Immature natural killer cell (primary cell): ENCODE data around the gene ZNF410. TPM values are rescaled to one million over a fixed set of nuclear protein-coding genes. Genes with fewer than 3 reads are reported as not detected.
A peak's percentile ranks its signal among the peaks of the same experiment; 100 is the strongest.
"Not testable (repeated sequence)": the region's sequence is repeated elsewhere in the genome, so short reads cannot be mapped to it uniquely, and the experiment has no call there.

ENCODE experiments used
- DNase-seq, 3 donors: peaks; one replicate each; pipeline ENCODE4 v3.0.0; 2022; ENCODE audit warnings: mixed read lengths in 1 of 3
- H3K27ac Mint-ChIP-seq, 6 donors: one replicate each; pipeline ENCODE4 v1.8.0; 2020; ENCODE audit warnings: mixed read lengths in 6 of 6, mild to moderate bottlenecking in 5 of 6, inconsistent platforms in 4 of 6, moderate library complexity in 3 of 6
- H3K27me3 Mint-ChIP-seq, 3 donors: one replicate each; pipeline ENCODE4 v1.8.0; 2020 to 2021; ENCODE audit warnings: low read depth in 3 of 3, mild to moderate bottlenecking in 3 of 3, mixed read lengths in 3 of 3, moderate library complexity in 3 of 3, inconsistent platforms in 1 of 3
- H3K36me3 Mint-ChIP-seq, 3 donors: one replicate each; pipeline ENCODE4 v1.8.0; 2020; ENCODE audit warnings: mixed read lengths in 3 of 3, inconsistent platforms in 2 of 3, mild to moderate bottlenecking in 2 of 3
- H3K4me1 Mint-ChIP-seq, 2 donors: one replicate each; pipeline ENCODE4 v1.8.0; 2020; ENCODE audit warnings: inconsistent platforms in 2 of 2, mild to moderate bottlenecking in 2 of 2, mixed read lengths in 2 of 2, moderate library complexity in 1 of 2
- H3K4me3 Mint-ChIP-seq, 5 donors: one replicate each; pipeline ENCODE4 v1.8.0; 2020; ENCODE audit warnings: mild to moderate bottlenecking in 5 of 5, mixed read lengths in 5 of 5, inconsistent platforms in 3 of 5, moderate library complexity in 3 of 5
- H3K9me3 Mint-ChIP-seq, 6 donors: one replicate each; pipeline ENCODE4 v1.8.0; 2020; ENCODE audit warnings: mild to moderate bottlenecking in 6 of 6, mixed read lengths in 6 of 6, inconsistent platforms in 4 of 6, moderate library complexity in 3 of 6
- polyA plus RNA-seq, 3 donors: library from polyadenylated mRNA; unstranded; fragments of 300-500 nt; fragmentation: Illumina TruSeq; gene quantifications; one replicate each; pipeline ENCODE4 v1.2.3, GENCODE V29; 2021

The ZNF410 gene
- polyA plus RNA-seq, 3 donors from 2014 or later = 72.6 to 88.0 (median 86.1) TPM

GRCh38 chr14:73894180-73894687 lies 7.6 kb downstream of the ZNF410 start:
- peaks cover 7 to 21% of the 10 kb centered on the region in 2 donors for H3K4me1 Mint-ChIP-seq
- not testable (repeated sequence) for H3K27me3 Mint-ChIP-seq

GRCh38 chr14:73895939-73896338 lies 9.3 kb downstream of the ZNF410 start:
- Mint-ChIP-seq H3K4me1 (peaks cover 2 to 9% of the 10 kb centered on the region in 2 donors), H3K27ac (peak overlapping the region in 2 of 6 donors; percentile 8 to 23), H3K4me3 (no peak overlapping the region), H3K27me3 (no peaks in the 10 kb centered on the region), H3K9me3 (no peaks in the 10 kb centered on the region), H3K36me3 (peaks cover 20 to 29% (median 26%) of the 10 kb centered on the region in 3 donors)
- DNase-seq = no peak

More at GRCh38 chr14:73894180-73894687, 7.6 kb downstream of the ZNF410 start:
- Mint-ChIP-seq H3K27ac (peak overlapping the region in 2 of 6 donors; percentile 12 to 60), H3K36me3 (peaks cover 20 to 29% (median 26%) of the 10 kb centered on the region in 3 donors)
- not testable (repeated sequence) for H3K9me3 Mint-ChIP-seq, DNase-seq, H3K4me3 Mint-ChIP-seq

- Mint-ChIP-seq H3K27me3 (no peaks in the 10 kb centered on the region), H3K36me3 (peaks cover 20 to 29% (median 26%) of the 10 kb centered on the region in 3 donors), H3K9me3 (no peaks in the 10 kb centered on the region), H3K4me1 (peaks cover 2 to 6% of the 10 kb centered on the region in 2 donors), H3K27ac (peak overlapping the region in 2 of 6 donors; percentile 14 to 61), H3K4me3 (no peak overlapping the region)
- DNase-seq = no peak
Measured at GRCh38 chr14:73896521-73896920, 9.9 kb downstream of the ZNF410 start.

- Mint-ChIP-seq H3K27me3 (no peaks in the 10 kb centered on the region), H3K9me3 (no peaks in the 10 kb centered on the region), H3K4me3 (no peak overlapping the region), H3K36me3 (peaks cover 10 to 29% (median 13%) of the 10 kb centered on the region in 3 donors), H3K4me1 (no peaks in the 10 kb centered on the region), H3K27ac (no peak overlapping the region)
- DNase-seq = no peak
Measured at GRCh38 chr14:73903028-73903427, 16.4 kb downstream of the ZNF410 start.

GRCh38 chr14:73909681-73910080 lies 23.0 kb downstream of the ZNF410 start:
- H3K36me3 Mint-ChIP-seq = peaks cover 63 to 74% (median 63%) of the 10 kb centered on the region in 3 donors
- H3K27ac Mint-ChIP-seq = peak overlapping the region in 3 of 6 donors; percentile 0 to 64 (median 64)
- peaks cover 1 to 2% (median 1%) of the 10 kb centered on the region in 3 donors for H3K27me3 Mint-ChIP-seq
- no peaks in the 10 kb centered on the region for H3K9me3 Mint-ChIP-seq
- DNase-seq = no peak
- H3K4me1 Mint-ChIP-seq = peaks cover 2 to 7% of the 10 kb centered on the region in 2 donors
- no peak overlapping the region for H3K4me3 Mint-ChIP-seq

GRCh38 chr14:73913256-73913655 lies 26.6 kb downstream of the ZNF410 start:
- Mint-ChIP-seq H3K9me3 (no peaks in the 10 kb centered on the region), H3K36me3 (peaks cover 49 to 56% (median 55%) of the 10 kb centered on the region in 3 donors), H3K4me3 (no peak overlapping the region), H3K27ac (no peak overlapping the region), H3K27me3 (peaks cover 1 to 2% (median 1%) of the 10 kb centered on the region in 3 donors), H3K4me1 (peaks cover 5 to 16% of the 10 kb centered on the region in 2 donors)
- DNase-seq = no peak

GRCh38 chr14:73916324-73916723 lies 29.7 kb downstream of the ZNF410 start:
- Mint-ChIP-seq H3K4me1 (peaks cover 3 to 10% of the 10 kb centered on the region in 2 donors), H3K36me3 (peaks cover 32 to 46% (median 40%) of the 10 kb centered on the region in 3 donors), H3K9me3 (no peaks in the 10 kb centered on the region), H3K4me3 (no peak overlapping the region), H3K27me3 (peaks cover 0 to 2% (median 1%) of the 10 kb centered on the region in 3 donors), H3K27ac (peak overlapping the region in 4 of 6 donors; percentile 8 to 67 (median 22))
- DNase-seq = no peak

GRCh38 chr14:73919457-73919856 lies 32.8 kb downstream of the ZNF410 start:
- H3K27ac Mint-ChIP-seq, H3K4me1 Mint-ChIP-seq, DNase-seq, H3K27me3 Mint-ChIP-seq, H3K4me3 Mint-ChIP-seq, H3K9me3 Mint-ChIP-seq: not testable (repeated sequence)
- H3K36me3 Mint-ChIP-seq = peaks cover 17 to 44% (median 19%) of the 10 kb centered on the region in 3 donors

GRCh38 chr14:73924337-73924736 lies 37.7 kb downstream of the ZNF410 start:
- peaks cover 28 to 69% (median 41%) of the 10 kb centered on the region in 3 donors for H3K36me3 Mint-ChIP-seq
- no peak overlapping the region for H3K4me3 Mint-ChIP-seq
- H3K4me1 Mint-ChIP-seq = peaks cover 0 to 15% of the 10 kb centered on the region in 2 donors
- no peak overlapping the region for H3K27ac Mint-ChIP-seq
- H3K27me3 Mint-ChIP-seq = peaks cover 0 to 1% (median 0%) of the 10 kb centered on the region in 3 donors
- DNase-seq = no peak
- H3K9me3 Mint-ChIP-seq = no peaks in the 10 kb centered on the region

GRCh38 chr14:73935666-73936065 lies 49.0 kb downstream of the ZNF410 start:
- Mint-ChIP-seq H3K27me3 (peaks cover 0 to 2% (median 0%) of the 10 kb centered on the region in 3 donors), H3K9me3 (no peaks in the 10 kb centered on the region), H3K27ac (peak overlapping the region in 3 of 6 donors; percentile 9 to 65 (median 53)), H3K4me3 (no peak overlapping the region), H3K4me1 (no peaks in the 10 kb centered on the region), H3K36me3 (peaks cover 4 to 26% (median 16%) of the 10 kb centered on the region in 3 donors)
- no peak for DNase-seq

GRCh38 chr14:73936548-73936947 lies 49.9 kb downstream of the ZNF410 start:
- H3K4me3 Mint-ChIP-seq = no peak overlapping the region
- H3K9me3 Mint-ChIP-seq = no peaks in the 10 kb centered on the region
- peaks cover 0 to 2% (median 0%) of the 10 kb centered on the region in 3 donors for H3K27me3 Mint-ChIP-seq
- no peak for DNase-seq
- peaks cover 4 to 18% (median 15%) of the 10 kb centered on the region in 3 donors for H3K36me3 Mint-ChIP-seq
- H3K4me1 Mint-ChIP-seq = no peaks in the 10 kb centered on the region
- peak overlapping the region in 2 of 6 donors; percentile 9 to 40 for H3K27ac Mint-ChIP-seq

- H3K27me3 Mint-ChIP-seq = peaks cover 0 to 2% (median 0%) of the 10 kb centered on the region in 3 donors
- H3K9me3 Mint-ChIP-seq = no peaks in the 10 kb centered on the region
- no peak for DNase-seq
- H3K4me3 Mint-ChIP-seq = no peak overlapping the region
- peaks cover 4 to 14% (median 10%) of the 10 kb centered on the region in 3 donors for H3K36me3 Mint-ChIP-seq
- no peaks in the 10 kb centered on the region for H3K4me1 Mint-ChIP-seq
- H3K27ac Mint-ChIP-seq = peak overlapping the region in 1 of 6 donors; percentile 18
Measured at GRCh38 chr14:73937012-73937411, 50.4 kb downstream of the ZNF410 start.

GRCh38 chr14:73942180-73942579 lies 55.5 kb downstream of the ZNF410 start:
- Mint-ChIP-seq H3K4me3 (no peak overlapping the region), H3K9me3 (no peaks in the 10 kb centered on the region), H3K27ac (no peak overlapping the region), H3K27me3 (no peaks in the 10 kb centered on the region), H3K36me3 (peaks cover 3 to 11% (median 9%) of the 10 kb centered on the region in 3 donors), H3K4me1 (no peaks in the 10 kb centered on the region)
- DNase-seq = no peak

GRCh38 chr14:73943083-73943482 lies 56.4 kb downstream of the ZNF410 start:
- Mint-ChIP-seq H3K4me3 (no peak overlapping the region), H3K9me3 (no peaks in the 10 kb centered on the region), H3K27ac (no peak overlapping the region), H3K4me1 (peaks cover 0 to 6% of the 10 kb centered on the region in 2 donors), H3K27me3 (no peaks in the 10 kb centered on the region), H3K36me3 (peaks cover 3 to 11% (median 9%) of the 10 kb centered on the region in 3 donors)
- DNase-seq = no peak
